ENCODE results near the gene SIDT1.

SIDT1 gene

DNA sequence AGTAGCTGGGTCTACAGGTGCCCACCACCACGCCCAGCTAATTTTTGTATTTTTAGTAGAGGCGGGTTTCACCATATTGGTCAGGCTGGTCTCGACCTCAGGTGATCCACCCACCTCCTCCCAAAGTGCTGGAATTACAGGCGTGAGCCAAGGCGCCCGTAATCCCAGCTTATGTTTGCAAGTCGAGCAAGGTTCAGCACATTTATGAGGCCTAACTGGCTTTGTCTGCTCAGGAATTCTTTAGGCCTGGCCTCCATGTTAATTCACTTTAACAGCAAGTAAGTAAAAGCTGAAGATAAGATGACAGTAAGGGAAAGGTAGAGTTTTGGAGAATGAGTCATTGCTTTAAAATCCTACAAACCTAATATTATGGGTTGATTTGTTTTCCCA is 24.6 kb downstream of the SIDT1 start:
- peaks cover 2% of the 10 kb centered on the region for H3K9me3 ChIP-seq (ENCODE audit: severe bottlenecking)

GRCh38 chr3:113557374-113557773 is 25.0 kb downstream of the SIDT1 start:
- H3K36me3 ChIP-seq (ENCODE audit: low read depth), result no peaks in the 10 kb centered on the region
- H3K27me3 ChIP-seq (ENCODE audit: insufficient read depth, poor library complexity, severe bottlenecking), result no peaks in the 10 kb centered on the region
- DNase-seq (ENCODE audit: low spot score), result no peak
- peak overlapping the region; percentile 37 for H3K27ac ChIP-seq (ENCODE audit: poor library complexity, severe bottlenecking)
- no peak overlapping the region for H3K4me3 ChIP-seq (ENCODE audit: severe bottlenecking)
- peak; percentile 86 for ATAC-seq (ENCODE audit: low read depth)
- peaks cover 24% of the 10 kb centered on the region for H3K4me1 ChIP-seq (ENCODE audit: insufficient read depth, poor library complexity, severe bottlenecking)
- peaks cover 2% of the 10 kb centered on the region for H3K9me3 ChIP-seq (ENCODE audit: severe bottlenecking)
- TF ChIP-seq, protein P1, sequence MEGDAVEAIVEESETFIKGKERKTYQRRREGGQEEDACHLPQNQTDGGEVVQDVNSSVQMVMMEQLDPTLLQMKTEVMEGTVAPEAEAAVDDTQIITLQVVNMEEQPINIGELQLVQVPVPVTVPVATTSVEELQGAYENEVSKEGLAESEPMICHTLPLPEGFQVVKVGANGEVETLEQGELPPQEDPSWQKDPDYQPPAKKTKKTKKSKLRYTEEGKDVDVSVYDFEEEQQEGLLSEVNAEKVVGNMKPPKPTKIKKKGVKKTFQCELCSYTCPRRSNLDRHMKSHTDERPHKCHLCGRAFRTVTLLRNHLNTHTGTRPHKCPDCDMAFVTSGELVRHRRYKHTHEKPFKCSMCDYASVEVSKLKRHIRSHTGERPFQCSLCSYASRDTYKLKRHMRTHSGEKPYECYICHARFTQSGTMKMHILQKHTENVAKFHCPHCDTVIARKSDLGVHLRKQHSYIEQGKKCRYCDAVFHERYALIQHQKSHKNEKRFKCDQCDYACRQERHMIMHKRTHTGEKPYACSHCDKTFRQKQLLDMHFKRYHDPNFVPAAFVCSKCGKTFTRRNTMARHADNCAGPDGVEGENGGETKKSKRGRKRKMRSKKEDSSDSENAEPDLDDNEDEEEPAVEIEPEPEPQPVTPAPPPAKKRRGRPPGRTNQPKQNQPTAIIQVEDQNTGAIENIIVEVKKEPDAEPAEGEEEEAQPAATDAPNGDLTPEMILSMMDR (IDR thresholded peaks at IDR 0.05; ENCODE audit: poor library complexity, severe bottlenecking), result peak; percentile 39

More for the DNA sequence above, 24.6 kb downstream of the SIDT1 start:
- H3K4me1 ChIP-seq (ENCODE audit: insufficient read depth, poor library complexity, severe bottlenecking), result peaks cover 20% of the 10 kb centered on the region
- H3K36me3 ChIP-seq (ENCODE audit: low read depth), result no peaks in the 10 kb centered on the region
- H3K4me3 ChIP-seq (ENCODE audit: severe bottlenecking), result no peak overlapping the region
- no peaks in the 10 kb centered on the region for H3K27me3 ChIP-seq (ENCODE audit: insufficient read depth, poor library complexity, severe bottlenecking)
- peak overlapping the region; percentile 37 for H3K27ac ChIP-seq (ENCODE audit: poor library complexity, severe bottlenecking)
- ATAC-seq (ENCODE audit: low read depth) (no peak), DNase-seq (ENCODE audit: low spot score) (no peak)
- TF ChIP-seq, protein P1 (IDR thresholded peaks at IDR 0.05; ENCODE audit: poor library complexity, severe bottlenecking), result no peak

GRCh38 chr3:113559009-113559408 is 26.7 kb downstream of the SIDT1 start:
- DNase-seq (ENCODE audit: low spot score) (no peak), ATAC-seq (ENCODE audit: low read depth) (no peak)
- Histone ChIP-seq H3K9me3 (ENCODE audit: severe bottlenecking) (peaks cover 2% of the 10 kb centered on the region), H3K27ac (ENCODE audit: poor library complexity, severe bottlenecking) (no peak overlapping the region), H3K36me3 (ENCODE audit: low read depth) (no peaks in the 10 kb centered on the region), H3K4me1 (ENCODE audit: insufficient read depth, poor library complexity, severe bottlenecking) (peaks cover 26% of the 10 kb centered on the region), H3K4me3 (ENCODE audit: severe bottlenecking) (no peak overlapping the region), H3K27me3 (ENCODE audit: insufficient read depth, poor library complexity, severe bottlenecking) (no peaks in the 10 kb centered on the region)
- TF ChIP-seq, protein P1 (IDR thresholded peaks at IDR 0.05; ENCODE audit: poor library complexity, severe bottlenecking), result no peak

DNA sequence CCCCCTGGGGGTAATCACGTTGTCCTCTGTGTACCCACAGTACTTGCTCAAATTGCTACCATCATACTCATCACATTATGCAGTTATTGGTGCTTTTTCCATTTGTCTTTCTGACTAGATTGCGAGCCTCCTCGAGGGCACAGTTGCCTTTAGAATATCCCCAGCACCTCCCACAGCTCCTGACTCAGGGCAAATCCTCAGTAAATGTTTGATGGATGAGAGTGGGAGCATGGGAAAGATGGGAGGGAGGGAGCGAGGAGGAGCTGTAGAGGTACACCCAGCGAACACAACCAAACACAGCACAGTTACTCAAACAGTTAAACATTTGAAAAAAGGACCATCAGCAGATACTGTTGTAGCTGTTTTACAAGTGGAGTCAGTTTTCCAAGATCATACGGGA is 27.9 kb downstream of the SIDT1 start:
- H3K9me3 ChIP-seq (ENCODE audit: severe bottlenecking), result peaks cover 2% of the 10 kb centered on the region
- H3K27ac ChIP-seq (ENCODE audit: poor library complexity, severe bottlenecking), result no peak overlapping the region
- TF ChIP-seq, protein P1 (IDR thresholded peaks at IDR 0.05; ENCODE audit: poor library complexity, severe bottlenecking), result no peak
- ATAC-seq (ENCODE audit: low read depth), result no peak
- no peaks in the 10 kb centered on the region for H3K27me3 ChIP-seq (ENCODE audit: insufficient read depth, poor library complexity, severe bottlenecking)
- no peak for DNase-seq (ENCODE audit: low spot score)
- peaks cover 26% of the 10 kb centered on the region for H3K4me1 ChIP-seq (ENCODE audit: insufficient read depth, poor library complexity, severe bottlenecking)
- no peaks in the 10 kb centered on the region for H3K36me3 ChIP-seq (ENCODE audit: low read depth)
- no peak overlapping the region for H3K4me3 ChIP-seq (ENCODE audit: severe bottlenecking)

DNA sequence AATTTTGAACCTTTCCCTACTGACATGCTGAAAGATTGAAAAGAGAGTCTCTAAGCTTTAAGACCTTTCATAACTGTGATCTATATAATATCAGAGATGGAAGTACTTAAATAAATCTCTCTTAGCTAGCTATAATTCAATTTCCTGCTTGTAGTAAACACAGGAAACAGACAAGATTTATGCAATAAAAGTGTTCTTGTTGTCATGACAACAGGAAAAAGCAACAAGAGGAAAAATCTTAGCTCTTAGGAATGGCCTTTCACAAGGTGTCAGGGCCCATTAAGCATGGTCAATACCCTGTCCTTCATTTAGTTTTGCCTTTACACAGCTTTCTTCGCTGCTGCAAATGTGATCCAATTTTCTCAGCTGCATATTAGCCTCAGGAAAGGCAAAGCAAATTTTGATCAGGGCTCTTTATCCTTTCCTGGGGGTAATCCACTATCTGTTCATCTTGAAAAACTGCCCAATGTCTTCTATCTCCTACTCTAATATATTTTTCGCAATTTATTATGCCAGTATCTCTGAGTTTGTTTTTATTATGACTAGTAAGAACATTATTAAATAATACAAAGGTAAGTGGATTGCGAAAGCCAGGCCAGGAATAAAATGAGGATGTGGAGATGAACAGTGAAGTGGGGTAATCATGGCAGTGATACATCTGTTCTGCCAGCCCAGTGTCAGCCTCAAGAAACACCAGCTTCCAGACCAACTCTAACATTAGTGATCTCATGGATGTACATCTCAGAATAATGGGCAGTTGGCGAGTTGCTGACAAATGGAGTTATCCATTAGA is 28.7 kb downstream of the SIDT1 start:
- TF ChIP-seq, protein P1 (IDR thresholded peaks at IDR 0.05; ENCODE audit: poor library complexity, severe bottlenecking), result no peak
- Histone ChIP-seq H3K36me3 (ENCODE audit: low read depth) (no peaks in the 10 kb centered on the region), H3K4me1 (ENCODE audit: insufficient read depth, poor library complexity, severe bottlenecking) (peaks cover 26% of the 10 kb centered on the region), H3K27me3 (ENCODE audit: insufficient read depth, poor library complexity, severe bottlenecking) (no peaks in the 10 kb centered on the region), H3K27ac (ENCODE audit: poor library complexity, severe bottlenecking) (no peak overlapping the region), H3K9me3 (ENCODE audit: severe bottlenecking) (peaks cover 2% of the 10 kb centered on the region), H3K4me3 (ENCODE audit: severe bottlenecking) (no peak overlapping the region)
- DNase-seq (ENCODE audit: low spot score) (no peak), ATAC-seq (ENCODE audit: low read depth) (no peak)
